Astrocyte (in vitro differentiated cells and primary cell): ENCODE results near the gene LARP6. TPM values are rescaled to one million over a fixed set of nuclear protein-coding genes. Genes with fewer than 3 reads are reported as not detected.
"Not testable (repeated sequence)": the region's sequence is repeated elsewhere in the genome, so short reads cannot be mapped to it uniquely, and the experiment has no call there.

ENCODE experiments used
- DNase-seq: peaks from one replicate; pipeline ENCODE4 v3.0.0-alpha.2; 2010; ENCODE audit warnings: low read depth
- FAIRE-seq: peaks from 2 replicates; lab custom pipeline; 2011; peaks lifted over from hg19 to GRCh38; lab: Jason Lieb, UNC
- H2AFZ ChIP-seq: 2 replicates; pipeline ENCODE4 v1.6.0; 2012; ENCODE audit warnings: low read depth, low read length, inconsistent platforms
- H3K27ac ChIP-seq: 2 replicates; pipeline ENCODE4 v1.5.1; 2011; ENCODE audit warnings: low read depth, low read length, inconsistent platforms
- H3K27me3 ChIP-seq: 2 replicates; pipeline ENCODE4 v1.6.0; 2011; ENCODE audit warnings: low read length, inconsistent platforms; ENCODE audit not compliant: insufficient read depth
- H3K36me3 ChIP-seq: 2 replicates; pipeline ENCODE4 v1.5.1; 2011; ENCODE audit warnings: low read length, inconsistent platforms; ENCODE audit not compliant: insufficient read depth
- H3K4me1 ChIP-seq: 2 replicates; pipeline ENCODE4 v1.5.1; 2011; ENCODE audit warnings: low read length, inconsistent platforms; ENCODE audit not compliant: insufficient read depth
- H3K4me2 ChIP-seq: 2 replicates; pipeline ENCODE4 v1.6.0; 2012; ENCODE audit warnings: low read length, inconsistent platforms
- H3K4me3 ChIP-seq: 2 replicates; pipeline ENCODE4 v1.5.1; 2011; ENCODE audit warnings: low read depth, mild to moderate bottlenecking, low read length, inconsistent platforms; ENCODE audit not compliant: insufficient read depth
- H3K79me2 ChIP-seq: 2 replicates; pipeline ENCODE4 v1.6.0; 2012; ENCODE audit warnings: mild to moderate bottlenecking, low read length, inconsistent platforms; ENCODE audit not compliant: insufficient read depth
- H3K9ac ChIP-seq: 2 replicates; pipeline ENCODE4 v1.6.0; 2012; ENCODE audit warnings: mild to moderate bottlenecking, low read length, inconsistent platforms
- H3K9me3 ChIP-seq: 2 replicates; pipeline ENCODE4 v1.5.1; 2012; ENCODE audit warnings: low read depth, mild to moderate bottlenecking, low read length, inconsistent platforms; ENCODE audit not compliant: insufficient read depth
- H4K20me1 ChIP-seq: 2 replicates; pipeline ENCODE4 v1.6.0; 2012; ENCODE audit warnings: low read length, inconsistent platforms; ENCODE audit not compliant: insufficient read depth
- H3K27ac Mint-ChIP-seq: one replicate; pipeline ENCODE4 v1.8.0; 2021; ENCODE audit warnings: mild to moderate bottlenecking, mixed read lengths; ENCODE audit not compliant: unreplicated experiment
- H3K27me3 Mint-ChIP-seq: one replicate; pipeline ENCODE4 v1.8.0; 2021; ENCODE audit warnings: low read depth, mixed read lengths; ENCODE audit not compliant: unreplicated experiment
- H3K36me3 Mint-ChIP-seq: one replicate; pipeline ENCODE4 v1.8.0; 2021; ENCODE audit warnings: low read depth, mixed read lengths; ENCODE audit not compliant: unreplicated experiment
- H3K4me1 Mint-ChIP-seq: one replicate; pipeline ENCODE4 v1.8.0; 2021; ENCODE audit warnings: low read depth, mixed read lengths; ENCODE audit not compliant: unreplicated experiment
- H3K4me3 Mint-ChIP-seq: one replicate; pipeline ENCODE4 v1.8.0; 2021; ENCODE audit warnings: mild to moderate bottlenecking, moderate library complexity, mixed read lengths; ENCODE audit not compliant: unreplicated experiment
- H3K9me3 Mint-ChIP-seq: one replicate; pipeline ENCODE4 v1.8.0; 2021; ENCODE audit warnings: mild to moderate bottlenecking, mixed read lengths; ENCODE audit not compliant: unreplicated experiment
- EZH2 ChIP-seq: IDR thresholded peaks from 2 replicates; pipeline ENCODE4 v1.6.1; 2012; ENCODE audit warnings: mild to moderate bottlenecking, low read length, inconsistent platforms; ENCODE audit not compliant: insufficient read depth
- total RNA-seq: library from RNA; stranded (reverse); gene quantifications from 2 replicates; pipeline ENCODE4 v1.2.1, GENCODE V29; 2021
- TF ChIP-seq, protein P1 (sequence below): IDR thresholded peaks from 2 replicates; pipeline ENCODE4 v1.5.1; 2011; ENCODE audit warnings: low read depth, mild to moderate bottlenecking, inconsistent platforms, low read length, moderate library complexity; ENCODE audit not compliant: insufficient read depth

LARP6 gene
- total RNA-seq, 1 donor from 2014 or later = 61.5 TPM

DNA sequence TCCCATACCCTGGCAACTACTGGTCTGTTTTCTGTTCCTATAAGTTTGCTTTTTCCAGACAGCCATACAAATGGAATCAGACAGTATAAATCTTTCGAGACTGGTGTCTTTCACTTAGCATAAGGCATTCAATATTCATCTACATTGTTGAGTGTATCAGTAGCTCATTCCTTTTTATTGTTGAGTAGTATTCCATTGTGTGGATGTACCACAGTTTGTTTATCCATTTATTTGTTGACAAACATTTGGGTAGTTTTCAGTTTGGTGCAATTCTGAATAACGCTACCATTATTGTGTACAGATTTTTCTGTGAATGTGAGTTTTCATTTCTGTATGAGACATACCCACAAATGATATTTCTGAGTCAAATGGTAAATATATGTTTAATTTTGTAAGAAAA is 35.4 kb downstream of the LARP6 start:
- Histone ChIP-seq H3K4me1 (no peaks in the 10 kb centered on the region), H4K20me1 (no peaks in the 10 kb centered on the region), H3K9me3 (no peaks in the 10 kb centered on the region), H3K4me3 (no peak overlapping the region), H2AFZ (no peak overlapping the region), H3K27me3 (no peaks in the 10 kb centered on the region), H3K79me2 (no peaks in the 10 kb centered on the region), H3K4me2 (no peak overlapping the region), H3K9ac (no peak overlapping the region), H3K27ac (no peak overlapping the region), H3K36me3 (no peaks in the 10 kb centered on the region)
- no peak overlapping the region for H3K27ac Mint-ChIP-seq
- TF ChIP-seq EZH2 = no peak
- TF ChIP-seq, protein P1, sequence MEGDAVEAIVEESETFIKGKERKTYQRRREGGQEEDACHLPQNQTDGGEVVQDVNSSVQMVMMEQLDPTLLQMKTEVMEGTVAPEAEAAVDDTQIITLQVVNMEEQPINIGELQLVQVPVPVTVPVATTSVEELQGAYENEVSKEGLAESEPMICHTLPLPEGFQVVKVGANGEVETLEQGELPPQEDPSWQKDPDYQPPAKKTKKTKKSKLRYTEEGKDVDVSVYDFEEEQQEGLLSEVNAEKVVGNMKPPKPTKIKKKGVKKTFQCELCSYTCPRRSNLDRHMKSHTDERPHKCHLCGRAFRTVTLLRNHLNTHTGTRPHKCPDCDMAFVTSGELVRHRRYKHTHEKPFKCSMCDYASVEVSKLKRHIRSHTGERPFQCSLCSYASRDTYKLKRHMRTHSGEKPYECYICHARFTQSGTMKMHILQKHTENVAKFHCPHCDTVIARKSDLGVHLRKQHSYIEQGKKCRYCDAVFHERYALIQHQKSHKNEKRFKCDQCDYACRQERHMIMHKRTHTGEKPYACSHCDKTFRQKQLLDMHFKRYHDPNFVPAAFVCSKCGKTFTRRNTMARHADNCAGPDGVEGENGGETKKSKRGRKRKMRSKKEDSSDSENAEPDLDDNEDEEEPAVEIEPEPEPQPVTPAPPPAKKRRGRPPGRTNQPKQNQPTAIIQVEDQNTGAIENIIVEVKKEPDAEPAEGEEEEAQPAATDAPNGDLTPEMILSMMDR = no peak
- DNase-seq (no peak), FAIRE-seq (no peak)
- peaks cover 11% of the 10 kb centered on the region for H3K4me1 Mint-ChIP-seq
- no peaks in the 10 kb centered on the region for H3K27me3 Mint-ChIP-seq
- H3K4me3 Mint-ChIP-seq = no peak overlapping the region
- peaks cover 2% of the 10 kb centered on the region for H3K36me3 Mint-ChIP-seq
- no peaks in the 10 kb centered on the region for H3K9me3 Mint-ChIP-seq

DNA sequence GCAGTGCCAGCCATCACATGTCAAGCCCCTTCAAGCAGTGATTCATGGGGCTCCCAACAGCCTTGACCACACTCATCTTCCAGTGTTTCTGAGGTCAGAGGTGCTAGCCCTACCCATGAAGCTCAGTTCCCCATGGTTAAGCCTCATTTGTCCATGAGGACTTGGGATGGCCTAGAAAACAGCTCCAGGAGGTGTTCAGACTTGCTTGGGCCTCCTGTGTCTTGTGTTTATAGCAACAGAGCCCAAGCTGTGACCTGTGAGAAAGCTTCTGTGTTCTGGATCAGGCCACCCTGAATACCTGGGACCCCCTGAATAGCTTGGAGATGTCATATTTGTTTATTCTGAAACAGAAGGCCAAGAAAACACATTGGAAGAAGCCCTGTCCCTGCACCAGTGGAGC is 36.7 kb downstream of the LARP6 start:
- Histone ChIP-seq H3K4me2 (no peak overlapping the region), H3K9me3 (no peaks in the 10 kb centered on the region), H3K4me3 (no peak overlapping the region), H3K4me1 (no peaks in the 10 kb centered on the region), H2AFZ (no peak overlapping the region), H3K27ac (no peak overlapping the region), H3K79me2 (no peaks in the 10 kb centered on the region), H3K27me3 (no peaks in the 10 kb centered on the region), H3K36me3 (no peaks in the 10 kb centered on the region), H4K20me1 (no peaks in the 10 kb centered on the region), H3K9ac (no peak overlapping the region)
- peak overlapping the region; percentile 69 for H3K4me3 Mint-ChIP-seq
- FAIRE-seq (no peak), DNase-seq (no peak)
- H3K27ac Mint-ChIP-seq = no peak overlapping the region
- H3K4me1 Mint-ChIP-seq = peaks cover 11% of the 10 kb centered on the region
- H3K27me3 Mint-ChIP-seq = no peaks in the 10 kb centered on the region
- H3K9me3 Mint-ChIP-seq = no peaks in the 10 kb centered on the region
- TF ChIP-seq EZH2 = no peak
- TF ChIP-seq, protein P1 = no peak
- H3K36me3 Mint-ChIP-seq = peaks cover 2% of the 10 kb centered on the region

DNA sequence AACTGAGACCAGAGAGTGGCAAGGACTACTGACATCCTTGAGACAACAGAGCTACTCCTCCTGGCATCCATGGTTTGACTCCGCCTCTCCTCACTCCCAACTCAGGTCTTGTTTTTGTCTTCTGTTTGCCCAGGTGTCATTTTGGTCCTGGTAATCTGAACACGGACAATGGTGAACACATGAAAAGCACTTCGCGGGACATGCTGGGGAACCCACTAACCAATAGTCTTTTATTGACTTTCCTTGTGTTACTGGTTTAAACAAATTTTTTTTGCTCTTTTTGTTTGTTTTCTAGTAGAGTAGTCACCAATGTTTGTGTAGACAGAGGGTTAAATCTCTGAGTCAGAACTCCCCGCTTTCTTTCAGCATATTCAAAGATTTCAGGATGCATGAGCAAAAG is 38.4 kb downstream of the LARP6 start:
- Histone ChIP-seq H3K9me3 (no peaks in the 10 kb centered on the region), H3K9ac (no peak overlapping the region), H3K4me3 (no peak overlapping the region), H3K36me3 (no peaks in the 10 kb centered on the region), H3K27me3 (no peaks in the 10 kb centered on the region), H2AFZ (no peak overlapping the region), H3K79me2 (no peaks in the 10 kb centered on the region), H3K27ac (no peak overlapping the region), H3K4me2 (no peak overlapping the region), H4K20me1 (no peaks in the 10 kb centered on the region), H3K4me1 (no peaks in the 10 kb centered on the region)
- TF ChIP-seq, protein P1 = no peak
- TF ChIP-seq EZH2 = no peak
- Mint-ChIP-seq H3K27ac (no peak overlapping the region), H3K4me3 (no peak overlapping the region), H3K9me3 (no peaks in the 10 kb centered on the region), H3K27me3 (no peaks in the 10 kb centered on the region), H3K36me3 (peaks cover 2% of the 10 kb centered on the region), H3K4me1 (peaks cover 11% of the 10 kb centered on the region)
- DNase-seq = no peak
- peak; percentile 26 for FAIRE-seq

DNA sequence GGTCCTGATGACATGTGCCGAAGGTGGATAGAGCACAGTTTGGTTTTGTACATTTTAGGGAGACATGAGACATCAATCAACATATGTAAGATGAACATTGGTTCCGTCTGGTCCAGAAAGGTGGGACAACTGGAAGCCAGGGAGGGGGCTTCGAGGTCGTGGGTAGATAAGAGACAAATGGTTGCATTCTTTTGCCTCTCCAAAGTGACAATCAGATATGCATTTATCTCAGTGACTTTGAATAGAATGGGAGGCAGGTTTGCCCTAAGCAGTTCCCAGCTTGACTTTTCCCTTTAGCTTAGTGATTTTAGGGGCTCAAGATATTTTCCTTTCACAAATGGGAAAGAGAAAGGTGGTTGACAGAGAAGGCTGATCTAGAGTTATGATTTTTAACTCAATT is 38.9 kb downstream of the LARP6 start:
- not testable (repeated sequence) for H3K4me1 ChIP-seq, H3K36me3 Mint-ChIP-seq, H3K4me3 ChIP-seq, DNase-seq, H3K9ac ChIP-seq, H3K36me3 ChIP-seq, H3K9me3 ChIP-seq, H3K4me2 ChIP-seq, H2AFZ ChIP-seq, H3K27me3 Mint-ChIP-seq, H3K9me3 Mint-ChIP-seq, H3K27ac Mint-ChIP-seq, H3K79me2 ChIP-seq, H3K27me3 ChIP-seq, FAIRE-seq, H3K4me3 Mint-ChIP-seq, H3K27ac ChIP-seq, H4K20me1 ChIP-seq
- peaks cover 11% of the 10 kb centered on the region for H3K4me1 Mint-ChIP-seq
